ENCODE measurements around the gene ARHGDIA.

- TF ChIP-seq POLR2AphosphoS5 (IDR thresholded peaks at IDR 0.05) (no peak), CTCF (IDR thresholded peaks at IDR 0.05; ENCODE audit: poor library complexity, severe bottlenecking) (no peak), SMC3 (conservative IDR thresholded peaks at IDR 0.05; ENCODE audit: poor library complexity) (no peak), RAD21 (conservative IDR thresholded peaks at IDR 0.05) (no peak), TAF1 (IDR thresholded peaks at IDR 0.05; ENCODE audit: low read depth) (no peak), EP300 (conservative IDR thresholded peaks at IDR 0.05; ENCODE audit: poor library complexity, severe bottlenecking) (no peak), EZH2 (IDR thresholded peaks at IDR 0.05; ENCODE audit: borderline replicate concordance, insufficient read depth, low read length, poor library complexity, severe bottlenecking) (no peak)
These were observed 29.2 kb upstream of the ARHGDIA start for GRCh38 chr17:81900181-81900820.
